NT2/D1 (cell line): Measurements from ENCODE around the gene TKT.

Experiments used
- SUZ12 ChIP-seq: IDR thresholded peaks from 2 replicates; pipeline ENCODE4 v1.6.1; 2011; ENCODE audit not compliant: insufficient read length, insufficient read depth; ENCODE audit errors: extremely low read depth
- YY1 ChIP-seq: IDR thresholded peaks from 2 replicates; pipeline ENCODE4 v1.6.1; 2011; ENCODE audit not compliant: insufficient read length, insufficient read depth
- ZNF274 ChIP-seq: IDR thresholded peaks from 2 replicates; pipeline ENCODE4 v1.6.1; 2011; ENCODE audit warnings: mild to moderate bottlenecking, low read depth, low read length

- TF ChIP-seq ZNF274 (no peak), SUZ12 (no peak), YY1 (no peak)
These were observed 63.9 kb downstream of the TKT start for GRCh38 chr3:53191836-53192480.
